BJ (cell line): ENCODE measurements around the gene PPIP5K1. TPM values are rescaled to one million over a fixed set of nuclear protein-coding genes. Genes with fewer than 3 reads are reported as not detected.
"Not testable (repeated sequence)": the region's sequence is repeated elsewhere in the genome, so short reads cannot be mapped to it uniquely, and the experiment has no call there.

ENCODE experiments used
- CTCF ChIA-PET: fragments of 350-600 bp; formaldehyde crosslinking; extraction: SDS; loops from one replicate; lab custom pipeline; 2021; ENCODE audit warnings: antibody characterized with exemption, inconsistent platforms; lab: Yijun Ruan, JAX
- POLR2A ChIA-PET: fragments of 300-600 bp; sonication (Branson Sonifier 250); formaldehyde crosslinking; extraction: SDS; loops from one replicate; lab custom pipeline; 2021; ENCODE audit warnings: antibody characterized with exemption; lab: Charles Lee
- DNase-seq: peaks from one replicate; pipeline ENCODE4 v3.0.0-alpha.2; 2011; ENCODE audit warnings: low read depth
- H3K27me3 ChIP-seq: 2 replicates; pipeline ENCODE4 v1.6.0; 2011; ENCODE audit warnings: low read length; ENCODE audit not compliant: control insufficient read depth, insufficient read depth
- H3K36me3 ChIP-seq: 2 replicates; pipeline ENCODE4 v1.5.1; 2011; ENCODE audit warnings: low read length; ENCODE audit not compliant: control insufficient read depth, insufficient read depth
- H3K4me3 ChIP-seq: 2 replicates; pipeline ENCODE4 v1.5.1; 2011; ENCODE audit warnings: low read depth, mild to moderate bottlenecking, control low read depth, low read length
- CTCF ChIP-seq: IDR thresholded peaks from 2 replicates; pipeline ENCODE4 v1.5.1; 2011; ENCODE audit warnings: low read depth, mild to moderate bottlenecking, control low read depth, inconsistent platforms, low read length, moderate library complexity; ENCODE audit not compliant: insufficient read depth
- polyA plus RNA-seq: library from polyadenylated mRNA; depleted of rRNA; stranded (reverse); fragments of >200 nt; gene quantifications from 2 replicates; pipeline ENCODE4 v1.2.3, GENCODE V29; 2011

The PPIP5K1 gene
- polyA plus RNA-seq, 1 experiment, result 29.2 TPM

GRCh38 chr15:43592841-43593240, 2.8 kb upstream of the PPIP5K1 start:
- H3K4me3 ChIP-seq, DNase-seq, H3K36me3 ChIP-seq, H3K27me3 ChIP-seq, CTCF ChIA-PET, POLR2A ChIA-PET: not testable (repeated sequence)

GRCh38 chr15:43574607-43575006, 15.4 kb downstream of the PPIP5K1 start:
- H3K27me3 ChIP-seq, DNase-seq, CTCF ChIA-PET, H3K4me3 ChIP-seq, POLR2A ChIA-PET, H3K36me3 ChIP-seq: not testable (repeated sequence)

- CTCF ChIA-PET, H3K27me3 ChIP-seq, DNase-seq, H3K4me3 ChIP-seq, POLR2A ChIA-PET, H3K36me3 ChIP-seq: not testable (repeated sequence)
These were observed 23.4 kb downstream of the PPIP5K1 start for GRCh38 chr15:43566615-43567014.

- H3K27me3 ChIP-seq, POLR2A ChIA-PET, H3K36me3 ChIP-seq, H3K4me3 ChIP-seq, CTCF ChIA-PET, DNase-seq: not testable (repeated sequence)
These were observed 26.2 kb downstream of the PPIP5K1 start for GRCh38 chr15:43563793-43564192.

- H3K27me3 ChIP-seq, H3K4me3 ChIP-seq, POLR2A ChIA-PET, CTCF ChIA-PET, DNase-seq, H3K36me3 ChIP-seq: not testable (repeated sequence)
These were observed 27.3 kb downstream of the PPIP5K1 start for GRCh38 chr15:43562753-43563152.

GRCh38 chr15:43552986-43553385, 37.0 kb downstream of the PPIP5K1 start:
- H3K36me3 ChIP-seq, result no peaks in the 10 kb centered on the region; the same call in 1 of the 2 replicates
- POLR2A ChIA-PET, result interaction anchor here (0.5 kb wide), 1 partner anchor 1288 kb away, joined by 9 read pairs; no protein-coding TSS in a partner anchor
- no peak overlapping the region for H3K4me3 ChIP-seq
- CTCF ChIA-PET, result no interaction called here
- TF ChIP-seq CTCF, result no peak
- H3K27me3 ChIP-seq, result no peaks in the 10 kb centered on the region
- DNase-seq, result no peak

- Histone ChIP-seq H3K4me3 (no peak overlapping the region), H3K36me3 (no peaks in the 10 kb centered on the region; the same call in 1 of the 2 replicates), H3K27me3 (no peaks in the 10 kb centered on the region)
- ChIA-PET CTCF (no interaction called here), POLR2A (no interaction called here)
- TF ChIP-seq CTCF, result no peak
- no peak for DNase-seq
These were observed 37.8 kb downstream of the PPIP5K1 start for GRCh38 chr15:43552256-43552655.

GRCh38 chr15:43550527-43551363, 39.3 kb downstream of the PPIP5K1 start:
- POLR2A ChIA-PET, result no interaction called here
- TF ChIP-seq CTCF, result no peak

More at GRCh38 chr15:43550527-43551363, 39.3 kb downstream of the PPIP5K1 start:
- no peaks in the 10 kb centered on the region; the same call in 1 of the 2 replicates for H3K36me3 ChIP-seq
- CTCF ChIA-PET, result no interaction called here
- H3K4me3 ChIP-seq, result no peak overlapping the region
- H3K27me3 ChIP-seq, result no peaks in the 10 kb centered on the region
- DNase-seq, result peak; percentile 74
